GM18867 (cell line): ENCODE data around the gene ZCCHC13.
A peak's percentile ranks its signal among the peaks of the same experiment; 100 is the strongest.
"Not testable (repeated sequence)": the region's sequence is repeated elsewhere in the genome, so short reads cannot be mapped to it uniquely, and the experiment has no call there.

Experiments used
- ATAC-seq: cut with Tn5 transposase; IDR thresholded peaks from one replicate; pipeline ENCODE4 v1.9.1; 2021; ENCODE audit warnings: mild to moderate bottlenecking, moderate library complexity; ENCODE audit not compliant: unreplicated experiment

The ZCCHC13 gene

GRCh38 chrX:74304016-74304415 is at the start of gene ZCCHC13:
Gene ZCCHC13, plus strand, starts transcription at chrX:74304180. Its CDS starts 87 bp downstream, at chrX:74304267.
- no peak for ATAC-seq

- not testable (repeated sequence) for ATAC-seq
Measured at GRCh38 chrX:74258111-74258510, 45.9 kb upstream of the ZCCHC13 start.

GRCh38 chrX:74259885-74260491 is 44.0 kb upstream of the ZCCHC13 start:
- ATAC-seq, result no peak

GRCh38 chrX:74262452-74263209 is 41.3 kb upstream of the ZCCHC13 start:
- no peak for ATAC-seq

- ATAC-seq, result no peak
Measured at GRCh38 chrX:74270393-74270792, 33.6 kb upstream of the ZCCHC13 start.

- peak; percentile 51 for ATAC-seq
Measured at GRCh38 chrX:74272230-74272629, 31.8 kb upstream of the ZCCHC13 start.

GRCh38 chrX:74274516-74274915 is 29.5 kb upstream of the ZCCHC13 start:
- ATAC-seq, result no peak

GRCh38 chrX:74277320-74277719 is 26.7 kb upstream of the ZCCHC13 start:
- no peak for ATAC-seq

GRCh38 chrX:74277846-74278245 is 26.1 kb upstream of the ZCCHC13 start:
- ATAC-seq, result no peak

GRCh38 chrX:74280759-74281158 is 23.2 kb upstream of the ZCCHC13 start:
- no peak for ATAC-seq

DNA sequence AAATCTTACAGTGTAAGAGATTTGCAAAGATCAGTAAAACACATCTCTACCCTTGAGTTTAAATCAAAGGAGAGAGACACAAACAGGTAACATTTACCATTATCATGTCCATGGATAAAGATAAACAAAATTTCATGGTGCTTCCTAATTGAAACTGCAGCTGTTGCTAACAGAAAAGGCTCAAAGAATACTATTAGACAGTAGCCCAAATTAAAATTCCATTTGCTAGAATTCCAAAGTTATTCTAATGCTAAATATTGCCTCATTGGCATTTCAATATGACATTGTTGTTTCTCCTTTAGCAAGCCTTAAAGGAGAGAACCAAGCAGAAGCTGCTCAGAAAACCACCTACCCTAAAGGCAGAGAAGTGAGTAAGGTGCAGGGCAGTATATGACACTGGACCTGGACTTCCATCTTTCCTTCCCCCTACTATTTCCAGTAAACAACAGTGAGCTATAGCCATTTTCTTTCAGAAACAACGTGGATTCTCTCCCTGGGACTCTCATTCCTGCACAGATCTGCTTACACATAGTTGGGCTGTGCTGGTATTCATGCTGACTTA is 19.5 kb upstream of the ZCCHC13 start:
- ATAC-seq, result no peak

- no peak for ATAC-seq
Measured at GRCh38 chrX:74286950-74287740, 16.8 kb upstream of the ZCCHC13 start.

- no peak for ATAC-seq
Measured at GRCh38 chrX:74291577-74291963, 12.4 kb upstream of the ZCCHC13 start.

DNA sequence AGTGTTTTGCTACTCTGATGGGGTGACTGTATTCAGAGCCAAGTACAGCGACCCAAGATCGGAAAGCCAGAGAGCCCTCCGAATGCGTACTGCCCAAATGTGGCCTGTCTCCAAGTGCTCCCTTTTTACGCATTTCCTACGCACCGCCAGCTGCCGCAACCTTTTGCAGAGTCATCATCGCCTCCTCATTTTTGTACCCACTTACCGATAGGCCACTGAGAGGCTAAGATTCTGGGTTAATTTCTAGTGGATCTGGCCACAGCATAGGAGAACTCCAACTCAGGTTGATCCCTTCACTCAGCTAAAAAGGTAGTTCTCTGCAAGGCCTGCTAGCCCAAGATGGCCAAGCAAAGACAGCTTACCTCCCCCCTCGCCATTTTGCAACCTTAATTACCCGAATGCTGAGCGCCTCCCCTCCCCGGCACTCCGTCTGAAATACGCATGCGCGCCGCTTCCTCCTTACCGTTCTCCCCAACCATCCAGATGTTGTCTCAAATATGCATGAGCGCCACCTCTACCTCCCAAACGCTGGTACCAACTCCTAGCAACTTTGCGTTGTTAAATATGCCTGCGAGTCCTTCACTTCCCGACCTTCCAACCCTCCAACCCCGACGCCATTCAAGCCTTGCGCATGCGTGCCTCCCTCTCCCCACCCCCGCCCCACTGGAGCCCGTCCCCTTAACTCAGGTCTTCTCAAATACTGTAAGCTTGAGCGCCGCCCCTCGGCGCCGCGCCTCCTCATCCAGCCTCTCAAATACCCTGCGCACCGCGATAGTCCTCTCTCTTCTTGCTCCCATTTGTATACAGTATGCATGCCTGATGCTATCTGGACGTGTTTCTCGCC is 11.8 kb upstream of the ZCCHC13 start:
- peak; percentile 90 for ATAC-seq

DNA sequence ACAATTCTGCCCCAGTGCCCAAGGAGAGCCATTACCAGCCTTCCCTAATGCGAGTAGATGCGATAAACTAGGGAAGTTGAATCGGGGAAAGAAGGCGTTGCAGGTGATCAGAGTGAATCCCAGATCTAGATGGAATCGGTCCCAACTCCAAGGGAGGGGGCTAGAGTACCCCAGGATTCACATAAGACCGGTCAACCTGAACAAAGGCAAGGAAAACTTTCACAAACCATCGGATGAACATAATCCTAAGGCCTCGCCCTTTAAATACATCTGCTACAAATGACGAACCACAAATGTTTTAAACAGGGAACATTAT is 11.2 kb upstream of the ZCCHC13 start:
- ATAC-seq, result no peak

- ATAC-seq, result peak; percentile 34
Measured at GRCh38 chrX:74293343-74293946, 10.5 kb upstream of the ZCCHC13 start.

GRCh38 chrX:74295101-74295500 is 8.9 kb upstream of the ZCCHC13 start:
- ATAC-seq, result no peak

GRCh38 chrX:74297766-74298165 is 6.2 kb upstream of the ZCCHC13 start:
- no peak for ATAC-seq

DNA sequence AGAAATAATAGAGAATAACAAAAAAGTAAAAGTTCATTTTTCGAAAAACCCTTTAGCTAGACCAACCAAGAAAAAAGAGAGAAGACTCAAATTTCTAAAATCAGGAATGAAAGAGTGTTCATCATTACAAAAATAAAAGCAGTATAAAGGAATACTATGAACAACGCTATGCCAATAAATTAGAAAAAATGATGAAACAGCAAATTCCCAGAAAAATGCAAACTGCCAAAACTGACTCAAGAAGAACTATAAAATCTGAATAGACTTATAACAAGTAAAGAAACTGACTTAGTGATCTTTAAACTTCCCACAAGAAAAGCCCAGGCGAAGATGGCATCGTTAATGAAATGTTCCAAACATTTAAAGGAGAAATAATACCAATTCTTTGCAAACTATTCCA is 3.1 kb upstream of the ZCCHC13 start:
- ATAC-seq, result no peak

- no peak for ATAC-seq
Measured at GRCh38 chrX:74318672-74319071, 14.7 kb downstream of the ZCCHC13 start.
